ENCODE measurements around the gene ANKRD6. TPM values are rescaled to one million over a fixed set of nuclear protein-coding genes. Genes with fewer than 3 reads are reported as not detected.

Gene ANKRD6
- total RNA-seq, 6 donors from 2014 or later, result 14.5 to 60.8 (median 30.7) TPM

DNA sequence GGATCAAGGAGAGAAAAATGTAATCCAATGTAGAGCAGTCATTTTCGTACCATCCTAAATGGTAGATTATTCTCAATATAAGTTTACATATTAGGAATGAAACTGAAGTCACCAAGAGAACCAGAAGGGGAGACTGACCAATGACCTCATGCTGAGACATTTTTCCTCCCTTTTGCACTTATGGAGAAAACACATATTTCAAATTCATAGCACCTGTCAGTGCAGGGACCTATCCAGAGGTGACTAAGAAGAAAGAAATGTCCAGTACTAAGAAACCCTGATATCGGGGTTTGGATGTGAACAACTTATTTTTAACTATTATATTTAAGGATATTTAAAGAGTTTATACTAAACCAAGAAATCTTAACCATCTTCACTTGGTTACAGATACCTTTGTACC, 222.2 kb downstream of the ANKRD6 start:
- peaks cover 18 to 95% (median 58%) of the 10 kb centered on the region in 4 donors for H3K36me3 ChIP-seq
- H3K9me3 ChIP-seq, result no peaks in the 10 kb centered on the region
- ATAC-seq (ENCODE audit: low FRiP score in 2 of 2) (no peak), DNase-seq (no peak)
- no peak overlapping the region for H3K4me3 ChIP-seq
- TF ChIP-seq POLR2AphosphoS5 (IDR thresholded peaks at IDR 0.05) (no peak), EP300 (IDR thresholded peaks at IDR 0.05) (no peak), POLR2A (IDR thresholded peaks at IDR 0.05) (no peak)
- TF ChIP-seq, protein P1, sequence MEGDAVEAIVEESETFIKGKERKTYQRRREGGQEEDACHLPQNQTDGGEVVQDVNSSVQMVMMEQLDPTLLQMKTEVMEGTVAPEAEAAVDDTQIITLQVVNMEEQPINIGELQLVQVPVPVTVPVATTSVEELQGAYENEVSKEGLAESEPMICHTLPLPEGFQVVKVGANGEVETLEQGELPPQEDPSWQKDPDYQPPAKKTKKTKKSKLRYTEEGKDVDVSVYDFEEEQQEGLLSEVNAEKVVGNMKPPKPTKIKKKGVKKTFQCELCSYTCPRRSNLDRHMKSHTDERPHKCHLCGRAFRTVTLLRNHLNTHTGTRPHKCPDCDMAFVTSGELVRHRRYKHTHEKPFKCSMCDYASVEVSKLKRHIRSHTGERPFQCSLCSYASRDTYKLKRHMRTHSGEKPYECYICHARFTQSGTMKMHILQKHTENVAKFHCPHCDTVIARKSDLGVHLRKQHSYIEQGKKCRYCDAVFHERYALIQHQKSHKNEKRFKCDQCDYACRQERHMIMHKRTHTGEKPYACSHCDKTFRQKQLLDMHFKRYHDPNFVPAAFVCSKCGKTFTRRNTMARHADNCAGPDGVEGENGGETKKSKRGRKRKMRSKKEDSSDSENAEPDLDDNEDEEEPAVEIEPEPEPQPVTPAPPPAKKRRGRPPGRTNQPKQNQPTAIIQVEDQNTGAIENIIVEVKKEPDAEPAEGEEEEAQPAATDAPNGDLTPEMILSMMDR (IDR thresholded peaks at IDR 0.05), result no peak
- WGBS, 2 donors, result 87 to 91% methylated on average over 2 of the region's 2 CpGs
- no peaks in the 10 kb centered on the region for H3K27me3 ChIP-seq
- no peaks in the 10 kb centered on the region for H3K4me1 ChIP-seq
- no peak overlapping the region for H3K27ac ChIP-seq

DNA sequence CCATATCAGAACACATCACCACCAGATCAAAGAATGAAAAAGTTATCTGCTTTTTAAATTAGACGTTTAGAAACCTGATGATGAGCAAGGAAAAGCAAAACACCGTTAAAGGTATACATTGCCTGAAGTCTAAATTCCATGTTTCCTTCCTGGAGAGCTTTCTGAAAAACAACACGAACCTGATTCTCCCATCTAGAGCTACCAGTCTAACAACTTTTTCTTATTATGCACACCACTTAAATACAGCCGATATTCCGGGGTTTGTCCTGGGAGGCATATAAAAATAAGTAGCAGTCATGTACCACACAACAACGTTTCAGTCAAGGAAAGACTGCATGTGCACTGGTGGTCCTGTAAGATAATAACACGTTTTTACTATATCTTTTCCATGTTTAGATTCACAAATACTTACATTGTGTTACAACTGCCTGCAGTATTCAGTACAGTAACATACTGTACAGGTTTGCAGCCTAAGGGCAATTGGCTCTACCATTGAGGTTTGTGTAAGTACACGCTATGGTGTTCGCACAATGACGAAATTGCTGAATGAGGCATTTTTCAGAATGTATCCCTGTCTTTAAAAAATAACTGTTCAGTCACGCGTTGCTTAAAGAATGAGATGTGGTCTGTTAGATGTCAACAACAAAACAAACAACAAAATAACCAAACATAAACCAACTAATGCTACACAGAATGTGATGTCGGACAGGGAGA, 224.7 kb downstream of the ANKRD6 start:
- no peaks in the 10 kb centered on the region for H3K9me3 ChIP-seq
- H3K27ac ChIP-seq, result no peak overlapping the region
- H3K4me3 ChIP-seq, result no peak overlapping the region
- peaks cover 12 to 98% (median 59%) of the 10 kb centered on the region in 4 donors for H3K36me3 ChIP-seq
- ATAC-seq (ENCODE audit: low FRiP score in 2 of 2) (no peak), DNase-seq (no peak)
- no peaks in the 10 kb centered on the region for H3K27me3 ChIP-seq
- WGBS, 2 donors, result 82 to 86% methylated on average over 13 of the region's 13 CpGs
- no peaks in the 10 kb centered on the region for H3K4me1 ChIP-seq
- TF ChIP-seq POLR2A (IDR thresholded peaks at IDR 0.05) (no peak), POLR2AphosphoS5 (IDR thresholded peaks at IDR 0.05) (no peak), EP300 (IDR thresholded peaks at IDR 0.05) (no peak)
- TF ChIP-seq, protein P1 (IDR thresholded peaks at IDR 0.05), result no peak

DNA sequence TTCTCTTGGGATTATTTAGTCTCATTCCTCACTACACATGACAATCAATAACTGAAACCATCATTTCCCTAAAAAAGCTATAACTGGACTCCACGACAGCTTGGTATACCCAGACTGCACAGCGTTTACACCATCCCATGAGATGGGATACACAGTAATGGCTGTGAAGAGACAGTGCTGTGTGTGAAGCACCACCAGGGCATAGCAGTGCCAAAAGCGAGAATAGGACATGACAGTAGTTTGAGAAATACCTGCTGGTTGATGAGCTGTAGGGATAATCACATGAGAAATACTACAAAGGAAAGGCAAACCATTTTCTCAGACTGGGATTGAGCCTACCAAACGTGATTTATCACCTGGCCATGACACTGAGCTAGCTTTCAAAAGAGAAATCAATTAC, 228.0 kb downstream of the ANKRD6 start:
- H3K36me3 ChIP-seq, result peaks cover 9 to 90% (median 46%) of the 10 kb centered on the region in 4 donors
- WGBS, 2 donors, result 87 to 95% methylated on average over 4 of the region's 4 CpGs
- H3K4me1 ChIP-seq, result no peaks in the 10 kb centered on the region
- H3K9me3 ChIP-seq, result no peaks in the 10 kb centered on the region
- H3K27me3 ChIP-seq, result no peaks in the 10 kb centered on the region
- TF ChIP-seq POLR2A (IDR thresholded peaks at IDR 0.05) (no peak), POLR2AphosphoS5 (IDR thresholded peaks at IDR 0.05) (no peak), EP300 (IDR thresholded peaks at IDR 0.05) (no peak)
- TF ChIP-seq, protein P1 (IDR thresholded peaks at IDR 0.05), result no peak
- ATAC-seq (ENCODE audit: low FRiP score in 2 of 2) (no peak), DNase-seq (no peak)
- H3K4me3 ChIP-seq, result no peak overlapping the region
- H3K27ac ChIP-seq, result no peak overlapping the region

DNA sequence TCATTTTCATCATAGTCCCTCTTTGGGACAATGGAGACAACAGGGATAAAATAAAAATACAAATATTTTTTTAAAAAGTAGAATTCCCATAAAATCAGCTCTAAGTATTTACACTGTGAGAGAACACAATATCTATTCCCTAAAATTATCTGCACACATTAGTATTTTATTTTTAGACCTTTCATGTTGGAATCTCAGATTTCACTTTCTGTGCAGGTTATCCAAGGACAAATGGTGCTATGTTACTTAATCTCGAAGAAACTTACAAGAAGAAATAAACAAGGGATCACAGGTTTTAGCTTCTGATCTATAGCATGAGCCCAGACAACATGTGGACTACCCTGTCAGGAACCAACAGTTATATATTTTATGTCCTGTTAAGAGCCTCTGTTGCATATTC, 228.6 kb downstream of the ANKRD6 start:
- WGBS, 2 donors, result 79 to 87% methylated on average over 1 of the region's 1 CpG
- peaks cover 9 to 89% (median 45%) of the 10 kb centered on the region in 4 donors for H3K36me3 ChIP-seq
- DNase-seq (no peak), ATAC-seq (ENCODE audit: low FRiP score in 2 of 2) (no peak)
- H3K4me3 ChIP-seq, result no peak overlapping the region
- no peak for TF ChIP-seq POLR2AphosphoS5 (IDR thresholded peaks at IDR 0.05)
- TF ChIP-seq, protein P1 (IDR thresholded peaks at IDR 0.05), result no peak
- no peak for TF ChIP-seq EP300 (IDR thresholded peaks at IDR 0.05)
- TF ChIP-seq POLR2A (IDR thresholded peaks at IDR 0.05), result no peak
- no peaks in the 10 kb centered on the region for H3K9me3 ChIP-seq
- H3K4me1 ChIP-seq, result no peaks in the 10 kb centered on the region
- no peaks in the 10 kb centered on the region for H3K27me3 ChIP-seq
- no peak overlapping the region for H3K27ac ChIP-seq
